ENCODE results near the gene VCY1B.
"Not testable (repeated sequence)": the region's sequence is repeated elsewhere in the genome, so short reads cannot be mapped to it uniquely, and the experiment has no call there.

Gene VCY1B

GRCh38 chrY:14055927-14056326 is at the start of gene VCY1B:
VCY1B (plus strand) TSS chrY:14056227; CDS start chrY:14056290, 63 bp downstream.
- DNase-seq, result not testable (repeated sequence)

- not testable (repeated sequence) for DNase-seq
These were observed 44.1 kb upstream of the VCY1B start for GRCh38 chrY:14011916-14012315.

DNA sequence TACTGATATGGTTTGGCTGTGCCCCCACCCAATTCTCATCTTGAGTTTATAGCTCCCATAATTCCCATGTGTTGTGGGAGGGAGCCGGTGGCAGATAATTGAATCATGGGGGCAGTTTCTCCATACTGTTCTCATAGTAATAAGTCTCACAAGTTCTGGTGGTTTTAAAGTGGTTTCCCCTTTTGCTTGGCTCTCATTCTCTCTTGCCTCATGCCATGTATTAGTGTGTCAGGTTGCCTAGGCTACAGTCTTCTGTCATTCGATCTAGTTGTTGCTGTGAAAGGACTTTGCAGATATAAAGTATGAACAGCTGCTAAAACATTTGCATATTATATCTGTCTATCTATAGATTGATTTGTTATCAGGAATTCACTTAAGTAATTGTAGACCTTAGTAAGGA is 25.6 kb upstream of the VCY1B start:
- not testable (repeated sequence) for DNase-seq

DNA sequence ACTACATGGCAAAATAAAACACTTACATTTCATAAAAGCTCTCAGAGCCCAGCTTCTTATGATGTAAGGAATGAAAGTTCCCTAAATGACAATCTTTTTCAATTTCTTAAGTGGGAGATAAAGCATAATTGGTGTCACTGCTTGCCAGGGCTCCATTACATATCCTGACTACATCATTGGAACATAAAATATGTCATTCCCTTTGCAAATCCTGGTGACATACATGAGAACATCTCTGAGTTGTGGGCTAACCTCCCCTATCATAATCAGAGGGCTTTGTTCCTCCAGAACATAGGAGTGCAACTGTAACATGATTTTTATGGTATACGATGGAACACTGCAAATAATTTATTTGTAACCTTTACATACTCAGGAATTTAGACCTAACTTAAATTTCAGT is 29.9 kb downstream of the VCY1B start:
- DNase-seq, result no peak
